HepG2 (cell line): ENCODE data around the gene KCNIP3. TPM values are rescaled to one million over a fixed set of nuclear protein-coding genes. Genes with fewer than 3 reads are reported as not detected.

Source experiments
- AGO1 ChIP-seq: fragments of 200-400 bp; formaldehyde crosslinking; IDR thresholded peaks from 2 replicates; pipeline ENCODE4 v1.6.1; 2017; ENCODE audit warnings: mild to moderate bottlenecking, low read depth, low read length, moderate library complexity; ENCODE audit not compliant: poor library complexity, severe bottlenecking
- NFE2L1 ChIP-seq: sonication (generic); formaldehyde crosslinking; IDR thresholded peaks from 2 replicates; pipeline ENCODE4 v1.4.0; 2020; ENCODE audit warnings: missing genetic modification reagents, mild to moderate bottlenecking, borderline replicate concordance
- PAXIP1 ChIP-seq: sonication (generic); formaldehyde crosslinking; conservative IDR thresholded peaks from 2 replicates; pipeline ENCODE4 v1.4.0; 2020; ENCODE audit warnings: mild to moderate bottlenecking, missing genetic modification reagents, moderate library complexity
- PHF21A ChIP-seq: sonication (generic); formaldehyde crosslinking; IDR thresholded peaks from 2 replicates; pipeline ENCODE4 v1.5.0; 2020; ENCODE audit warnings: mild to moderate bottlenecking, missing genetic modification reagents
- REXO4 ChIP-seq: sonication (generic); formaldehyde crosslinking; IDR thresholded peaks from 2 replicates; pipeline ENCODE4 v1.8.0; 2022; ENCODE audit warnings: missing genetic modification reagents, mild to moderate bottlenecking, borderline replicate concordance
- SPEN ChIP-seq: sonication (generic); formaldehyde crosslinking; IDR thresholded peaks from 2 replicates; pipeline ENCODE4 v1.5.1; 2020; ENCODE audit warnings: low read depth, mild to moderate bottlenecking, missing genetic modification reagents
- TRIM22 ChIP-seq: fragments of 450-650 bp; IDR thresholded peaks from 2 replicates; pipeline ENCODE4 v1.6.1; 2017
- USF2 ChIP-seq, 2 experiments: sonication (generic) in 1 of 2; formaldehyde crosslinking in 1 of 2; IDR thresholded peaks; 2 replicates each; pipeline versions ENCODE4 v1.5.1 to v1.6.1; 2011 to 2020; ENCODE audit warnings: borderline replicate concordance in 1 of 2, low read depth in 1 of 2, low read length in 1 of 2, mild to moderate bottlenecking in 1 of 2, missing genetic modification reagents in 1 of 2, moderate library complexity in 1 of 2
- ZBTB40 ChIP-seq, 2 experiments: fragments of 450-650 bp in 1 of 2; sonication (generic) in 1 of 2; formaldehyde crosslinking in 1 of 2; IDR thresholded peaks; 2 replicates each; pipeline versions ENCODE4 v1.6.1 to v1.8.0; 2016 to 2022; ENCODE audit warnings: antibody characterized with exemption in 1 of 2, mild to moderate bottlenecking in 1 of 2, missing genetic modification reagents in 1 of 2
- ZNF136 ChIP-seq: sonication (generic); formaldehyde crosslinking; IDR thresholded peaks from 2 replicates; pipeline ENCODE4 v1.8.1; 2022; ENCODE audit warnings: low read depth, mild to moderate bottlenecking, moderate library complexity, missing genetic modification reagents
- polyA plus RNA-seq, 8 experiments: library from polyadenylated mRNA; depleted of rRNA in 3 of 8; stranded (reverse) in 7 of 8; unstranded in 1 of 8; fragments of >200 nt; fragmentation: Illumina TruSeq in 4 of 8; extraction: Trizol in 4 of 8; gene quantifications; 2 replicates each; pipeline versions ENCODE4 v1.2.1 to v1.2.3, GENCODE V29; 2011 to 2016; ENCODE audit warnings: low read depth in 4 of 8, missing spikeins in 1 of 8, mixed read lengths in 1 of 8; ENCODE audit not compliant: insufficient read depth in 1 of 8
- total RNA-seq, 5 experiments: library from RNA; depleted of rRNA; stranded (reverse); fragments of >200 nt; fragmentation: Illumina TruSeq; extraction: Trizol; gene quantifications; 2 replicates each; pipeline ENCODE4 v1.2.3, GENCODE V29; 2016; ENCODE audit warnings: low read depth in 1 of 5

Gene KCNIP3
- total and polyA plus RNA-seq, 2 of the 13 experiments (the other 11 are each of a cell fraction or from before 2014, with no cell fraction given): not detected

GRCh38 chr2:95390881-95391321 is 93.8 kb downstream of the KCNIP3 start (continued):
- TF ChIP-seq ZBTB40 (IDR thresholded peaks at IDR 0.05): no peak
- peak; percentile 14; the same call in 1 of the 2 replicates for TF ChIP-seq ZBTB40 (CRISPR knock-in tag; IDR thresholded peaks at IDR 0.05)
- TF ChIP-seq PHF21A (CRISPR knock-in tag): 0 out of 2 replicates have a peak, but pooled peaks have one; percentile 10
- 0 out of 2 replicates have a peak, but pooled peaks have one; percentile 25 for TF ChIP-seq NFE2L1 (CRISPR knock-in tag)
- TF ChIP-seq PAXIP1 (CRISPR knock-in tag): 0 out of 2 replicates have a peak, but pooled peaks have one; percentile 1
- TF ChIP-seq SPEN (CRISPR knock-in tag): peak; percentile 33; the same call in 1 of the 2 replicates
- TF ChIP-seq USF2 (IDR thresholded peaks at IDR 0.05; ENCODE audit: low read depth, low read length): no peak
- TF ChIP-seq USF2 (CRISPR knock-in tag; IDR thresholded peaks at IDR 0.05; ENCODE audit: borderline replicate concordance): peak; percentile 0; the same call in 1 of the 2 replicates
- TF ChIP-seq TRIM22: no peak
- TF ChIP-seq ZNF136 (CRISPR knock-in tag): 0 out of 2 replicates have a peak, but pooled peaks have one; percentile 4
- TF ChIP-seq REXO4 (CRISPR knock-in tag): no peak
- no peak for TF ChIP-seq AGO1
